Measurements from ENCODE around the gene PDE8A.

The PDE8A gene

DNA sequence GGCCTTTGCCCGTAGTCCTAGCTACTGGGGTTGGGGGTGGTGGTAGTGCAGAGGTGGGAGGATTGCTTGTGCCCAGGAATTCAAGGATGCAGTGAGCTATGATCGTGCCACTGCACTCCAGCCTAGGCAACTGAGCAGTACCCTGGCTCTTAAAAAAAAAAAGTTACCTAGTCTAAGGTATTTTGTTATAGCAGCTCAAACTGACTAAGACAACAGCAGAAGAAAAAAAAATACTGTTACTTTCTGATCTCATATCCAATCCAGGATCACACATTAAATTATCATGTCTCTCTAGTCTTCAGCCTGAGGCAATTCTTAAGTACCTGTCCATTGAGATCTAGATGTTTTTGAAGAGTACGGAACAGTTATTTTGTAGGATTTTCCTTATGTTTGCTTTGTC, 39.8 kb downstream of the PDE8A start:
- no peak overlapping the region for H3K27ac Mint-ChIP-seq
- H3K27me3 Mint-ChIP-seq (ENCODE audit: low read depth) = no peaks in the 10 kb centered on the region
- H3K36me3 Mint-ChIP-seq (ENCODE audit: low read depth) = no peaks in the 10 kb centered on the region
- peaks cover 19% of the 10 kb centered on the region for H3K4me1 Mint-ChIP-seq (ENCODE audit: low read depth)
- no peak overlapping the region for H3K4me3 Mint-ChIP-seq
- H3K9me3 Mint-ChIP-seq = no peaks in the 10 kb centered on the region

GRCh38 chr15:85022860-85023403, 41.3 kb downstream of the PDE8A start:
- Mint-ChIP-seq H3K9me3 (no peaks in the 10 kb centered on the region), H3K4me1 (ENCODE audit: low read depth) (peaks cover 23% of the 10 kb centered on the region), H3K27ac (no peak overlapping the region), H3K27me3 (ENCODE audit: low read depth) (no peaks in the 10 kb centered on the region), H3K36me3 (ENCODE audit: low read depth) (no peaks in the 10 kb centered on the region), H3K4me3 (no peak overlapping the region)

DNA sequence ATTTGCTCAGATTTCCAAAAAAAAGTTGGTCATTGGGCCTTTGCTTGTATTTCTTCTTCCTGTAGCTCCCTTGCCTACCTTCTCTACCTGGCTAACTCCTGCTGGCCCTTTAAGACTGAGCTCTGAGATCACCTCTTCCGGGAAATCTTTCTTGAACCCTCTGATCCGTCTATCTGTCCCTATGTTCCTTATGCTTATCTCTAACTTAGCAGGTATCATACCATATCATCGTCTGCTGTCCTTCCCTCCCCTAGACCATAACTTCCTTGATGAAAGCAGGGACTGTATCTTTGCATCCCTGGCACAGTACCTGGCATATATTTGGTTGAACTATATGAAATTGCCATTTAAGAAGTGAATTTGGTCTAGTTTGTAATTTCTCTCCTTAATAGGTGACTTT, 42.3 kb downstream of the PDE8A start:
- Mint-ChIP-seq H3K4me1 (ENCODE audit: low read depth) (peaks cover 24% of the 10 kb centered on the region), H3K27me3 (ENCODE audit: low read depth) (no peaks in the 10 kb centered on the region), H3K9me3 (no peaks in the 10 kb centered on the region), H3K36me3 (ENCODE audit: low read depth) (no peaks in the 10 kb centered on the region), H3K4me3 (no peak overlapping the region), H3K27ac (no peak overlapping the region)

DNA sequence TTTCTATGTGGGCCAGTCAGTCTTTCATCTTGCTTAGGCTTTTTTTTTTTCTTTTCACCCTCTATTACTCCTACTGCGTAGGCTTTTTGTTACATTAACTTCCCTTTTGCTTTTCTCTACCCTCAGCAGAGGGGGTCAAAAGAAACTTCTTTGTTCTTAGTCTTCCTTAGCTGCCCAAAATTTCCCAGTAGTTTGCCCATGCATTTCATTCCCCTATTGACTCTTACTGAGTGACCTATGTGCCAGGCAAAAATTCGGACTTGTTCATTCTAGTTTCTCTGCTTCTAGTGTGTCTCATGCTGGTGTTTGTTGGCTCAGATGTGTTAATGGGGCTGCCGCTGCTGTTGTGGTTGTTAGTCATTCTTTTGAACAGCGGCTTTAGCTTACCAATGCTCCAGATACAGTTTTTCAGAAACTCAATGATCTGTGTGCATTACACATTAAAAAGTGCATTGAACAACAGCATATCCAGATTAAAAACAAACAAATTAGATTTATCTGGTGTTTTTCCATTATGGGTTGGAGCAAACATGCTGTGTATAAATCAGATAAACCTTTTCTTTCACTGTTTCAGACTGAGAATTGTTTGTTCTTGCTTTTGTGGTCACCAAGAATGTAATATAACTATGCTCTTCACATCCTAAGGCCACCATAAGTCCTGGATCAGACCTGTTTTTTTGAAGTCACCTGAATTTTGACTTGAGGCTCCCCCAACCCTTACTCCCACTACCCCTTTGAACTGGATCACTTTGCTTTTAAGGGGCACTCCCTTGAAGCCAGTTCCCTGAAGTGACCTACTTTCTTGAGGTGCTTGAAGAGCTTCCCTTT, 43.1 kb downstream of the PDE8A start:
- Mint-ChIP-seq H3K4me3 (no peak overlapping the region), H3K9me3 (no peaks in the 10 kb centered on the region), H3K4me1 (ENCODE audit: low read depth) (peaks cover 26% of the 10 kb centered on the region), H3K27me3 (ENCODE audit: low read depth) (no peaks in the 10 kb centered on the region), H3K36me3 (ENCODE audit: low read depth) (no peaks in the 10 kb centered on the region), H3K27ac (no peak overlapping the region)

DNA sequence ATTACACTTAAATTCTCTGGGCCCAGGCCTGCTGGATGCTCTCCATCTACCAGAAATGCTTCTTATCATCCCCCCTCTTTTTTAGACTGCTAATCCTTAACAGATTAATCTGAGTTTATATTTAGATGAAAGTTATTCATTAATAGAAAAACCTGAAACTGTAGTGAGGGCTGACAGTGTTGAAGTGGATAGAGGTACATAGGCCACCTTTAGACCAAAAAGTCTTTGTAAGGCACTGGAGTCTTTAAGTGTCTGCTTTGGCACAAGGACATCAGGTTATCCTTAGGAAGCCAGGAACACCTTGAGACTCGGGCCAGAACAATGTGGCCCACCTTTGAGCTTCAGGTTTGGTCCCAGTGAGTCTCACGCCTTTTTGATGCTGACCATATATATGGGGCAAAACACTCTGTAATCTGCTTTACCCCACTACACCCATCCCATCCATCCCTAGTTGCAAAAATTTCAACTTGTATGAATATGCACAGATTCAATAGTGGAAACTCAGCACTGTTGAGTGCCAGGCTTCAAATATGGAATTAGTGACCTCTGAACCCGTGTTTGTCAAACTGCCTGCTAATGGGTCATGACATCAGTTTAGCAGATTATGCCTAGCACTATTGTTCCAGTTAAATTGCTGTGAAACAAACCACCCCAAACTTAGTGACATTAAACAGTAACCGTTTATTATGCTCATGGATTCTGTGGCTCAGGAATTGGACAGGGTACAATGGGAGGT, 44.0 kb downstream of the PDE8A start:
- Mint-ChIP-seq H3K4me1 (ENCODE audit: low read depth) (peaks cover 31% of the 10 kb centered on the region), H3K9me3 (no peaks in the 10 kb centered on the region), H3K27ac (no peak overlapping the region), H3K36me3 (ENCODE audit: low read depth) (no peaks in the 10 kb centered on the region), H3K27me3 (ENCODE audit: low read depth) (no peaks in the 10 kb centered on the region), H3K4me3 (no peak overlapping the region)

- Mint-ChIP-seq H3K36me3 (ENCODE audit: low read depth) (no peaks in the 10 kb centered on the region), H3K9me3 (no peaks in the 10 kb centered on the region), H3K27ac (no peak overlapping the region), H3K4me3 (no peak overlapping the region), H3K4me1 (ENCODE audit: low read depth) (peaks cover 34% of the 10 kb centered on the region), H3K27me3 (ENCODE audit: low read depth) (no peaks in the 10 kb centered on the region)
Measured at GRCh38 chr15:85026304-85027032, 44.8 kb downstream of the PDE8A start.

GRCh38 chr15:85027033-85027380, 45.4 kb downstream of the PDE8A start:
- H3K36me3 Mint-ChIP-seq (ENCODE audit: low read depth) = no peaks in the 10 kb centered on the region
- no peak overlapping the region for H3K27ac Mint-ChIP-seq
- H3K9me3 Mint-ChIP-seq = no peaks in the 10 kb centered on the region
- no peak overlapping the region for H3K4me3 Mint-ChIP-seq
- peaks cover 38% of the 10 kb centered on the region for H3K4me1 Mint-ChIP-seq (ENCODE audit: low read depth)
- no peaks in the 10 kb centered on the region for H3K27me3 Mint-ChIP-seq (ENCODE audit: low read depth)

GRCh38 chr15:85027421-85027820, 45.8 kb downstream of the PDE8A start:
- Mint-ChIP-seq H3K27me3 (ENCODE audit: low read depth) (no peaks in the 10 kb centered on the region), H3K27ac (no peak overlapping the region), H3K9me3 (no peaks in the 10 kb centered on the region), H3K36me3 (ENCODE audit: low read depth) (no peaks in the 10 kb centered on the region), H3K4me3 (no peak overlapping the region), H3K4me1 (ENCODE audit: low read depth) (peaks cover 39% of the 10 kb centered on the region)

DNA sequence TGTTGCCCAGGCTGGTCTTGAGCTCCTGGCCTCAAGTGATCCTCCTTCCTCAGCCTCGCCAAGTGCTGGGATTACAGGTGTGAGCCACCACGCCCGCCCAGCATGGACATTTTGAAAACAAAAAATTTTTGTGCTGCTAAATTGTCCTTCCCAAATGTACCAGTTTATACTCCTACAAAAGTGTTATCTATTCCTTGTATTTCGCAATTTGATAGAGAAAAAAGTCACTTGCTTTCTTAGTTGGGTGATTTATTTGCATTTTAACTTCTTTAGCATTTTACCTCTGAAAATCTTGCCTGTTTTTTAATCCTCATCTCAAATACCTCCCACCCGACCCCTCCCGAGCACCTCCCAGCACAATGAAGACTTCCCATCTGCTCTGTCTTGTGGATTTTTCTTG, 46.8 kb downstream of the PDE8A start:
- Mint-ChIP-seq H3K27ac (no peak overlapping the region), H3K4me1 (ENCODE audit: low read depth) (peaks cover 39% of the 10 kb centered on the region)

DNA sequence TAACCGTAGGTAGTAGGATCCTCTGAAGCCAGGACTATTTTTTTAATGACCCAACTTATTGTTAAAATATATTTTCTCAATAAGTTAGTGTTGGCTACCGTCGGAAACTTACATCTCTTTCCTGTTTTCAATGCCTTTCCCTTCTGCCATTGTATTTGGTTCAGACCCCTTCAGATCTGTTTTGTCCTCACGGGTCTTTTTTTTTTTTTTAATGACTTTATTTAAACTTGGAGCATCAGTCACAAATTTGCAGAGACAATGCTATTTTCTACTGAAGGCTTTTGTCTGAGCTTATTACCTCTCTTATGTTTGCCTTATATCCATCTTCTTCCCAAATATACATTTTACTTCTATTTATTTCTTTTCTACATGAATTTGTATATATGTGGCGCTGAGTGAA, 47.6 kb downstream of the PDE8A start:
- no peak overlapping the region for H3K27ac Mint-ChIP-seq
- no peak overlapping the region for H3K4me3 Mint-ChIP-seq
- H3K36me3 Mint-ChIP-seq (ENCODE audit: low read depth) = no peaks in the 10 kb centered on the region
- no peaks in the 10 kb centered on the region for H3K27me3 Mint-ChIP-seq (ENCODE audit: low read depth)
- no peaks in the 10 kb centered on the region for H3K9me3 Mint-ChIP-seq
- H3K4me1 Mint-ChIP-seq (ENCODE audit: low read depth) = peaks cover 39% of the 10 kb centered on the region

More for the DNA sequence above, 46.8 kb downstream of the PDE8A start:
- no peaks in the 10 kb centered on the region for H3K9me3 Mint-ChIP-seq
- H3K4me3 Mint-ChIP-seq = no peak overlapping the region
- H3K36me3 Mint-ChIP-seq (ENCODE audit: low read depth) = no peaks in the 10 kb centered on the region
- no peaks in the 10 kb centered on the region for H3K27me3 Mint-ChIP-seq (ENCODE audit: low read depth)

- Mint-ChIP-seq H3K4me3 (no peak overlapping the region), H3K9me3 (no peaks in the 10 kb centered on the region), H3K27ac (no peak overlapping the region), H3K36me3 (ENCODE audit: low read depth) (no peaks in the 10 kb centered on the region), H3K4me1 (ENCODE audit: low read depth) (peaks cover 32% of the 10 kb centered on the region), H3K27me3 (ENCODE audit: low read depth) (no peaks in the 10 kb centered on the region)
Measured at GRCh38 chr15:85030301-85030929, 48.8 kb downstream of the PDE8A start.

- Mint-ChIP-seq H3K9me3 (no peaks in the 10 kb centered on the region), H3K4me3 (no peak overlapping the region), H3K27ac (no peak overlapping the region), H3K36me3 (ENCODE audit: low read depth) (no peaks in the 10 kb centered on the region), H3K4me1 (ENCODE audit: low read depth) (peaks cover 27% of the 10 kb centered on the region), H3K27me3 (ENCODE audit: low read depth) (no peaks in the 10 kb centered on the region)
Measured at GRCh38 chr15:85031086-85031943, 49.7 kb downstream of the PDE8A start.

GRCh38 chr15:85031944-85032558, 50.4 kb downstream of the PDE8A start:
- Mint-ChIP-seq H3K36me3 (ENCODE audit: low read depth) (no peaks in the 10 kb centered on the region), H3K9me3 (no peaks in the 10 kb centered on the region), H3K27ac (no peak overlapping the region), H3K4me3 (no peak overlapping the region), H3K27me3 (ENCODE audit: low read depth) (no peaks in the 10 kb centered on the region), H3K4me1 (ENCODE audit: low read depth) (peaks cover 27% of the 10 kb centered on the region)

Measured in T-helper 1 cell treated with Interleukin-12 subunit alpha and Interleukin-12 subunit beta and Interleukin-4 antibody, amounts not matched to agents 30 μg/mL and 1 μg/mL, for 36 hours (primary cell).